ENCODE data around the gene NRG2.

DNA sequence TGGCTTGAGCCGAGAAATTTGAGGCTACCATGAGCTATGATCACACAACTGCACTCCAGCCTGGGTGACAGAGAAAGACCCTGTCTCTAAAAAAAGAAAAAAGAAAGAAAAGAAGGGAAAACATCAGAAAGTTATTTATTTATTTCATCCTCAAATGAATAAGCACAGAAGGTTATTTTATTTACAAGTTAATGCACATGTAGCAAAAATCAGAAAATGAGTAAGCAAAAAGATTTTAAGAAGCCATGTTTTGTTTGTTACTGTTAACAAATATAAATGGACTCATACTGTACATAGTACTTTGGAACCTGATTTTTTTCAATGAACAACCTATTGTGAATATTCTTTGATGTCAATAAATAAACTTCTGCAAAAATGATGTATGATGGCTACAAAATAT lies 47.2 kb downstream of the NRG2 start:
- TF ChIP-seq CHD1 (IDR thresholded peaks at IDR 0.05; ENCODE audit: low read depth, low read length) (no peak), RFX5 (IDR thresholded peaks at IDR 0.05; ENCODE audit: low read depth, low read length) (no peak)
- TF ChIP-seq, protein P1, sequence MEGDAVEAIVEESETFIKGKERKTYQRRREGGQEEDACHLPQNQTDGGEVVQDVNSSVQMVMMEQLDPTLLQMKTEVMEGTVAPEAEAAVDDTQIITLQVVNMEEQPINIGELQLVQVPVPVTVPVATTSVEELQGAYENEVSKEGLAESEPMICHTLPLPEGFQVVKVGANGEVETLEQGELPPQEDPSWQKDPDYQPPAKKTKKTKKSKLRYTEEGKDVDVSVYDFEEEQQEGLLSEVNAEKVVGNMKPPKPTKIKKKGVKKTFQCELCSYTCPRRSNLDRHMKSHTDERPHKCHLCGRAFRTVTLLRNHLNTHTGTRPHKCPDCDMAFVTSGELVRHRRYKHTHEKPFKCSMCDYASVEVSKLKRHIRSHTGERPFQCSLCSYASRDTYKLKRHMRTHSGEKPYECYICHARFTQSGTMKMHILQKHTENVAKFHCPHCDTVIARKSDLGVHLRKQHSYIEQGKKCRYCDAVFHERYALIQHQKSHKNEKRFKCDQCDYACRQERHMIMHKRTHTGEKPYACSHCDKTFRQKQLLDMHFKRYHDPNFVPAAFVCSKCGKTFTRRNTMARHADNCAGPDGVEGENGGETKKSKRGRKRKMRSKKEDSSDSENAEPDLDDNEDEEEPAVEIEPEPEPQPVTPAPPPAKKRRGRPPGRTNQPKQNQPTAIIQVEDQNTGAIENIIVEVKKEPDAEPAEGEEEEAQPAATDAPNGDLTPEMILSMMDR (conservative IDR thresholded peaks at IDR 0.05; ENCODE audit: low read depth, low read length), result no peak

Measured in IMR-90 (cell line).